SH-SY5Y (cell line): ENCODE measurements around the gene RAMP1.

Experiments used
- GATA2 ChIP-seq: IDR thresholded peaks from 2 replicates; pipeline ENCODE4 v1.6.1; 2011; ENCODE audit warnings: mild to moderate bottlenecking, low read depth, low read length
- GATA3 ChIP-seq: IDR thresholded peaks from 2 replicates; pipeline ENCODE4 v1.6.1; 2011; ENCODE audit warnings: low read depth, mild to moderate bottlenecking, low read length, moderate library complexity

RAMP1 gene

DNA sequence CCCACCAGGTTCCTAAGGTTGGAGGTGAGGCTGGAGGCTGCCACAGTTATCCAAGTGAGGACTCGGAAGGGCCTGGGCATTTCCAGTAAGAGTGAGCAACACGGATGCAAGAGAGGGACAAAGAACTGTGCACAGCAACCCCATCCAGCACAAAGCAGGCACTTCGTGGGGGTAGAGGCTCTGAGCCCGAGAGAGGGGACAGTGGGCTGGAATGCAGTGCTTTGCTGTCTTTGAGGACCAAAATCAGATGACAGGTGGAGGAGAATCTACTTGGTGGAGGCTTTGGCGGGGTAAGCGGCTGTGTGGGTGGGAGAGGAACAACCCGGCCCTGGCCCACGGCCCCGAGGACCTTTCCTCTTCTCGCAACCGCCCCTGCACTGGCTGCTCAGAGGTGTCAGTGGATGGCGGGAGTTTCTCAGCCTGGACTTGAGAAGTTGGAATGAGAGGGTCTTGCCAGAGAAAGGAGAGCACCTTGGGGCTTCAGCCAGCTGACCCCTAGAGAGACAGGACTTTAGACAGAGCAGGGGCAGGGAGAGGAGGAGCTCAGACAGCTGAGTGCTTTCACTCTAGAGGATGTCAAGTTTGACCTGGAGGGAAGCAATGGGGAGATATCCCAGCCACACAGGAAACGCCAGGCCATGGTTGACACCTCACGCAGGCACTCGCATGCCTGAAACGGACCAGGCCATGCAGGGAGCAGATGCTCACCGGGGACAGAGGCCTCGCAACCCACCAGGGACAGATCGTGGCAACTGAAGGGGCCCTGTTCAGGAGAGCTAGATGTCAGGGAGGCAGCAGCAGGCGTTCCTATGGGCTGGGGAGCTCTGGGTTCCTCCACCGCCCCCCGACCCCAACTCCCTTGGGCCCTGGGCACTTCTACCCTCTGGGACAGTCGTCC lies 11.6 kb downstream of the RAMP1 start:
- TF ChIP-seq GATA3 (no peak), GATA2 (no peak)

DNA sequence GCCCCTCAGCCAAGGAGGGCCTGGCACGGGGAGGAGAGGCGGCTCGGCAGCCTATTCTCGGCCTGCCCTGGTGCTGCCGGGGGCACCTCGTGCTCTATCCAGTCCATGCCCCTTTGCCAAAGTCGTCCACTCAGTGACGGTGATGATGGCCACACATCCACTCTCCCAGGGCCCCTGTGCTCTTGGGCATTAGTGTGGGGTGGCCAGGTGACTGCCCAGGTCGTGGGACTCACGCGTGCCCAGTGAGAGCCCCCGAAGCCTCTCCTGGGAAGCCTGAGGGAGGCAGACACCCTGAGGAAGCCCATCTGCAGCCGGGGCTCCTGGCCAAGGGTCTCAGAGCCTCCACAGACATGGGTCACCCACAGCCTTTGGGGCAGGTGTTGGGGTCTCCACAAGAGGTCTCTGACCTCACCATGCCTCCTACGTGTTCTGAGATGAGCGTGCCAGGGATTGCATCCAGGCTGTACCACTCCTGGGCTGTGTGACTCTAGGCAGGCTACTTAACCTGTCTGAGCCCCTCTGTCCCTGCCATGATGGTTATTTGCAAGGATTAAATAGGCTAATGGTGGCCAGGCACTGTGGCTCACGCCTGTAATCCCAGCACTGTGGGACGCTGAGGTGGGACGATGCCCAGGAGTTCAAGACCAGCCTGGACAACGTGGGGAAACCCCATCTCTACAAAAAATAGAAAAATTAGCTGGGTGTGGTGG lies 12.9 kb downstream of the RAMP1 start:
- no peak for TF ChIP-seq GATA2
- no peak for TF ChIP-seq GATA3

DNA sequence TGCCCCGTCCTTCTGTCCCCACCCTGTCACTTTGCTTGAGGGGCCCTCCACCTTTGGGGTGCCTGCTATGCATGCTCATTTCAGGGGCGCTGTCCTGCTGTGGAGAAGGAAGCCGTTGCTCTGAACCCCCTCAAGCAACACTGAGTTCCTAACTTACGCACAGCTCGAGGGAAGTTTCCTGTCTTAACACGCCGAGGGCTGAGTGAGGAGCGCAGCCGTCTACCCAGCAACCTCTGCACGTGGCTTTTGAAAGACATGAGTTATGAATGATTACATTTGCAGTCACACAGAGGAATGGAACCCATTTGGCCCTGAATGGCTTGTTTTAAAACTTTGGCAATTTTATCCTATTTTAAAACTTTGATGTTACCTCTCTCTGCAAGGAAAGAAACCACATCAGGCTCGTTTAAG lies 14.0 kb downstream of the RAMP1 start:
- TF ChIP-seq GATA2 (no peak), GATA3 (no peak)

- no peak for TF ChIP-seq GATA3
- no peak for TF ChIP-seq GATA2
Measured at GRCh38 chr2:237873897-237874551, 14.6 kb downstream of the RAMP1 start.

DNA sequence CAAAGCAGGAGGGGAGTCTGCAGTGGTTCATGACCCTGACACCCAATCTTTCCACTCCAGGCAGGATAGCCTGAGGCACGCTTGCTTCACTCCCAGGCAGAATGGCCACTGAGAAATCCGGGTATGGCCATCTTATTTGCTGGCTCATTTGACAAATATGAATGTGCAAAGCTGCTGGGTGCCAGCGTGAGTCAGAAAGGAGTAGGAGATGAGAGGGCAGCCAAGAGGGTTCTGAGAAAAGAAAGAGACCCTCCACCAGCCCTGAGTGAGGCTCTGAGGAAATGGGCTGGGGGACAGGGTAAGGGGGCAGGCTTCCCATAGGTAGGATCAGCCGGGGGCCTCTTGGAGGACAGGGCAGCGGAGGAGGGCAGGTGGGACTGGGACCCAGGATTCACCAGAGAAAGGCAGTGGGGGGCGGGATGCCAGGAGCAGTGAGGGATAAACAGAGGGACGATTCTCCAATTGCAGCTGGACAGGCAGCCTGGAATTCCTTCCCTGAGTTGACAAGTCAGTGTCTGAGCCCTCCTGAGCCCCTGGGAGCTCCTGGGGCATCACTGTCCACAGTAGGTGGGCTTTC lies 15.2 kb downstream of the RAMP1 start:
- TF ChIP-seq GATA2 (no peak), GATA3 (no peak)

DNA sequence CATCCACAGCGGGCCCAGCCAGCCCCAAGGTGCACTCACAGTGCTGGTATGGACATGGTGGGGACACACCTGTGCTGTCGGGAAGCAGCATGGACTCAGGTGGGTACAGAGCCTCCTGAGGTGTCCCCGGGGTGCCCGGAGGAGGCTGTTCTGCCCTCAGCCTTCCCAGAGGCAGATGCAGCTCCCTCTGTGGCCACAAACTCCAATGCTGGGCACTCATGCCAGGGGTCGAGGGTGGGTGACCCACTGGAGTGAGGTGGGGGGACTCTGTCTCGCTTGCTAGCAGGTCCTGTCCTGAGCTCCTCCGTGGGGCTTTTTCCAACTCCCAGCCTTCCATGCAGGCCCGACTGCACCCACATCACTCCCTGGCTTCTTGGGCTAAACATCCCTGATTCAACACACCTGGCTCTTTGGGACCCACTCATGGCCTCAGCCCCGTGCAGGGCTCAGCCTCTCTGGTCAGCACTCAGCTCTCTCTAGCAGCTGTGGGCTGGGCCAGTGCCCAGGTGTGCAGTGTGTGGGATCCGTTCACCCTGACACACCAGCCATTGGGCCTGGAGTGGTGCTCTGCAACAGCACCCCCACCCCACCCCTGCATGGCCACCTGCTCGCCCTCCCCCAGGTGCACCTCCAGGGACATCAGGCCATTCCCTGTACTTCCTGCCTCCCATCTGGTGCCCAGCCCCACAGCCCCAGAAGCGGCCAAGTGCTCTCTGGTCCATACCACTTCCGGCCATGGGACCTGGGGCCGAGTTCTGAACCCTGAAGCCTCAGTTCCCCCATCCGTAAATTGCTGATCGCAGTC lies 16.0 kb downstream of the RAMP1 start:
- TF ChIP-seq GATA3 (no peak), GATA2 (no peak)

- TF ChIP-seq GATA3 (no peak), GATA2 (no peak)
Measured at GRCh38 chr2:237876061-237876526, 16.7 kb downstream of the RAMP1 start.

- TF ChIP-seq GATA3 (no peak), GATA2 (no peak)
Measured at GRCh38 chr2:237876532-237876931, 17.1 kb downstream of the RAMP1 start.

- no peak for TF ChIP-seq GATA3
- TF ChIP-seq GATA2 = no peak
Measured at GRCh38 chr2:237876951-237877491, 17.6 kb downstream of the RAMP1 start.

- no peak for TF ChIP-seq GATA2
- TF ChIP-seq GATA3 = no peak
Measured at GRCh38 chr2:237877576-237878307, 18.3 kb downstream of the RAMP1 start.

DNA sequence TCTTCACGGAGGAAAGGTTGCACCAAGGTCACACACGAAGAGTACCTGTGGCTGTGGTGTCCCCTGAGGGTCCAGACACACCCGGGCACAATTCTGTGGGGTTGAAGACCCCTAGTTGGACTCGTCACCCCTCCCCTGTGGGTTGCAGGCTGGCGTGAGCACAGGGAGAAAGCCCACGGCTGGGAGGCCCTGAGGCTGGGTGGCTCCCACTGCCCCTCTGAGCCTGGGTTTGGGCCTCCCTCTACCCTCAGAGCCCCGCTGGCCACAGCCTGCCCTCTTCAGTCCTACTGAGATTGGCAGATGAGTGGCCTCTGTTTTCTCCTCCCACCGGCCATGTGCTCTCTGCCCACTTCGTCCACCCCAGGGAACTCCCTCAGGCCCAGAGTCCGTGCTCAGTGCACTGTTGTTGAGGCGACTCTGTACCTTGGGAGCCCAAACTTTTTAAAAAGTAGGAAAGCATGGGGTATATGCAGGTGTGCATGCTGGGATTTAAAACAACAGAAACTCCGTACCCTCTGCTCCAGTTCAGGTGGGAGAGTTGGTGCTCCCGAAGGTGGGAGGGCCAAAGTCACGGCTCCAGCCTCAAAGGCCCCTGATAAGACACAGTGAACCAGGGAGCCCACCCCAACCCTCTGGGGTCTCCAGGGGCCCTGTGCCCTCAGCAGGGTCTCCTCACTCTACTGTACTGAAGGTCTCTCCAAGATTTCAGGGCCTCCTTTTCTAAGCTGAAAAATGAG lies 19.1 kb downstream of the RAMP1 start:
- TF ChIP-seq GATA3 (no peak), GATA2 (no peak)

GRCh38 chr2:237879058-237879430 lies 19.6 kb downstream of the RAMP1 start:
- TF ChIP-seq GATA2 (no peak), GATA3 (no peak)
